ENCODE measurements around the gene CD63. TPM values are rescaled to one million over a fixed set of nuclear protein-coding genes. Genes with fewer than 3 reads are reported as not detected.

CD63 gene
- total and polyA plus RNA-seq, 2 of the 13 experiments (the other 11 are each of a cell fraction or from before 2014, with no cell fraction given): 234 to 277 TPM

DNA sequence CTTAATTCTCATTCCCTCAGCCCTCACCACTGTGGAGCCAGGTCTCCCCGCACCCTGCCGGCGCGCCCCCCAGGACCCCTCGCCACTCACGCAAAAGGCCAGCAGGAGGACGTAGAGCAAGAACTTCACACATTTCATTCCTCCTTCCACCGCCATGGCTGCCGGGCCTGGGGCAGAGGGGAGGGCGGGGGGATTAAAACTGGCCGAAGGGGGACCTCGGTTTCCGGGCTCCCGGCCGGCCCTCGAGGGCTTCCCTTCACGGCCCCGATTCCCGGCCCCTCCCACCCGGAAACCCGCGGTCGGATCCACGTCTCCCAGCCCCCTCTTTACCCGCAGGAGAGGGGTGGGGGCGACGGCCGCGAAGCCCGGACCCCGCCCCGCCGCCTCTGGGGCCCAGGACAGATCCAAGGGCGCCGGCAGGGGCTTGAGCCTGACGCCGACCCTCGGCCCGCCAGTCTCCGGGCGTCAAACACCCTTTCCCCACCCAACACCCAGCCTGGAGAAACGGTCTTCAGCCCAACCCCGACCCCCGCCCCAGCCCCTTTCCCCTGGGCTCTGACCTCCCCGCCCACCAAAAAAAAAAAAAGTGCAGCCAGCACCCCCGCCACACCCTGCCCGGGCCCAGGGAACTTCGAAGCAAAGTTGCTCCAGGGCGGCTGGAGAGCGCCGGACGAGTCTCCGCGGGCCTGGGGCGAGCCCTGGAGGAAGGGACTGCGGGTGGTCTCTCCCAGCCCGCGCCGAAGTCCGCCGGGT, 447 bp downstream of the CD63 start:
- intact Hi-C loops (cut with micrococcal nuclease; ENCODE audit: unreplicated experiment) (loop anchor here (2.0 kb wide), 1 partner anchor 48 kb away; a partner anchor contains a TSS), in situ Hi-C loops (cut with HindIII; ENCODE audit: extremely low pct_ligation_motif_present, low pct_unique_long_range_greater_than_20kb) (no loop called here)
- no peak for DNase-seq (ENCODE audit: low spot score)
- no peaks in the 10 kb centered on the region; a peak in 1 of 5 replicates for H3K27me3 ChIP-seq (ENCODE audit: control insufficient read depth in 1 of 2, insufficient read depth in 2 of 2, low read length in 2 of 2)
- H3K27ac ChIP-seq (ENCODE audit: extremely low read length, insufficient read depth, low read length): peak overlapping the region; percentile 79
- ChIA-PET POLR2A (interaction anchor here (0.9 to 2.7 kb wide), 10 partner anchors 9 to 376 kb away, joined by 3 to 38 read pairs (median 14); partner anchors contain the start of genes BLOC1S1, DNAJC14, ORMDL2 and PA2G4), CTCF (ENCODE audit: low intra/inter-chr PET ratio, low total read pairs) (no interaction called here)
- no peak overlapping the region for H2AFZ ChIP-seq (ENCODE audit: low read length)
- peaks cover 10 to 25% of the 10 kb centered on the region in 2 experiments; a peak in 4 of 5 replicates for H3K36me3 ChIP-seq (replicated peaks in 1 of 2; ENCODE audit: control insufficient read depth in 1 of 2, insufficient read depth in 2 of 2, low read length in 2 of 2)
- no TSS peak for BruUV-seq (replicated peaks)
- peak overlapping the region; percentile 85 for H3K9ac ChIP-seq (ENCODE audit: insufficient read depth, low read depth, low read length)
- 0 out of 2 replicates have a peak, but pooled peaks cover 8% of the 10 kb centered on the region for H4K20me1 ChIP-seq (ENCODE audit: insufficient read depth, low read length)
- no peaks in the 10 kb centered on the region for H3K9me3 ChIP-seq (ENCODE audit: low read length)
- H3K4me2 ChIP-seq (ENCODE audit: low read depth, low read length): peak overlapping the region; percentile 98
- H3K4me3 ChIP-seq (replicated peaks in 1 of 3; ENCODE audit: insufficient read depth in 1 of 3, low read depth in 2 of 3, low read length in 3 of 3): peak overlapping the region; percentile 84 to 89 (median 84)
- peaks cover 12% of the 10 kb centered on the region for H3K79me2 ChIP-seq (ENCODE audit: insufficient read depth, low read length)
- peaks cover 46% of the 10 kb centered on the region for H3K4me1 ChIP-seq (ENCODE audit: insufficient read depth, low read length)
- ATAC-seq: peak; percentile 32
- FAIRE-seq: no peak
- 0% methylated on average over 17 of the region's 61 CpGs for WGBS (ENCODE audit: low lambda C conversion rate)
- TF ChIP-seq EED (CRISPR knock-in tag; IDR thresholded peaks at IDR 0.05) (no peak), TEAD2 (CRISPR knock-in tag; IDR thresholded peaks at IDR 0.05) (no peak), ZNF672 (CRISPR knock-in tag; IDR thresholded peaks at IDR 0.05) (no peak), ZNF549 (CRISPR knock-in tag; IDR thresholded peaks at IDR 0.05) (no peak), RAD21 (CRISPR knock-in tag; IDR thresholded peaks at IDR 0.05) (no peak), GATA4 (IDR thresholded peaks at IDR 0.05; ENCODE audit: borderline replicate concordance, low read depth) (no peak), ZNF337 (CRISPR knock-in tag; IDR thresholded peaks at IDR 0.05; ENCODE audit: borderline replicate concordance, low read depth) (no peak), RBFOX2 (IDR thresholded peaks at IDR 0.05; ENCODE audit: low read depth, low read length) (peak; percentile 70; the same call in 1 of the 2 replicates), SP4 (CRISPR knock-in tag; IDR thresholded peaks at IDR 0.05) (peak; percentile 27; the same call in 1 of the 2 replicates), BRD4 (CRISPR knock-in tag; IDR thresholded peaks at IDR 0.05) (no peak), KDM2A (CRISPR knock-in tag; IDR thresholded peaks at IDR 0.05; ENCODE audit: borderline replicate concordance, low read depth) (peak; percentile 28; the same call in 1 of the 2 replicates), HNRNPL (IDR thresholded peaks at IDR 0.05; ENCODE audit: low read depth, low read length) (no peak), ZNF781 (CRISPR knock-in tag; IDR thresholded peaks at IDR 0.05; ENCODE audit: borderline replicate concordance, not compliant biosample characterization) (no peak), ARID2 (CRISPR knock-in tag; IDR thresholded peaks at IDR 0.05; ENCODE audit: borderline replicate concordance) (peak; percentile 28; the same call in 1 of the 2 replicates), SOX6 (IDR thresholded peaks at IDR 0.05) (no peak), SOX6 (CRISPR knock-in tag; IDR thresholded peaks at IDR 0.05) (peak; percentile 31; the same call in 1 of the 2 replicates), KLF6 (CRISPR knock-in tag; IDR thresholded peaks at IDR 0.05) (no peak)
- TF ChIP-seq, protein P1, sequence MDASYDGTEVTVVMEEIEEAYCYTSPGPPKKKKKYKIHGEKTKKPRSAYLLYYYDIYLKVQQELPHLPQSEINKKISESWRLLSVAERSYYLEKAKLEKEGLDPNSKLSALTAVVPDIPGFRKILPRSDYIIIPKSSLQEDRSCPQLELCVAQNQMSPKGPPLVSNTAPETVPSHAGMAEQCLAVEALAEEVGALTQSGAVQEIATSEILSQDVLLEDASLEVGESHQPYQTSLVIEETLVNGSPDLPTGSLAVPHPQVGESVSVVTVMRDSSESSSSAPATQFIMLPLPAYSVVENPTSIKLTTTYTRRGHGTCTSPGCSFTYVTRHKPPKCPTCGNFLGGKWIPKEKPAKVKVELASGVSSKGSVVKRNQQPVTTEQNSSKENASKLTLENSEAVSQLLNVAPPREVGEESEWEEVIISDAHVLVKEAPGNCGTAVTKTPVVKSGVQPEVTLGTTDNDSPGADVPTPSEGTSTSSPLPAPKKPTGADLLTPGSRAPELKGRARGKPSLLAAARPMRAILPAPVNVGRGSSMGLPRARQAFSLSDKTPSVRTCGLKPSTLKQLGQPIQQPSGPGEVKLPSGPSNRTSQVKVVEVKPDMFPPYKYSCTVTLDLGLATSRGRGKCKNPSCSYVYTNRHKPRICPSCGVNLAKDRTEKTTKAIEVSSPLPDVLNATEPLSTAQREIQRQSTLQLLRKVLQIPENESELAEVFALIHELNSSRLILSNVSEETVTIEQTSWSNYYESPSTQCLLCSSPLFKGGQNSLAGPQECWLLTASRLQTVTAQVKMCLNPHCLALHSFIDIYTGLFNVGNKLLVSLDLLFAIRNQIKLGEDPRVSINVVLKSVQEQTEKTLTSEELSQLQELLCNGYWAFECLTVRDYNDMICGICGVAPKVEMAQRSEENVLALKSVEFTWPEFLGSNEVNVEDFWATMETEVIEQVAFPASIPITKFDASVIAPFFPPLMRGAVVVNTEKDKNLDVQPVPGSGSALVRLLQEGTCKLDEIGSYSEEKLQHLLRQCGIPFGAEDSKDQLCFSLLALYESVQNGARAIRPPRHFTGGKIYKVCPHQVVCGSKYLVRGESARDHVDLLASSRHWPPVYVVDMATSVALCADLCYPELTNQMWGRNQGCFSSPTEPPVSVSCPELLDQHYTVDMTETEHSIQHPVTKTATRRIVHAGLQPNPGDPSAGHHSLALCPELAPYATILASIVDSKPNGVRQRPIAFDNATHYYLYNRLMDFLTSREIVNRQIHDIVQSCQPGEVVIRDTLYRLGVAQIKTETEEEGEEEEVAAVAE (CRISPR knock-in tag; IDR thresholded peaks at IDR 0.05; ENCODE audit: borderline replicate concordance): no peak
- TF ChIP-seq, protein P2, sequence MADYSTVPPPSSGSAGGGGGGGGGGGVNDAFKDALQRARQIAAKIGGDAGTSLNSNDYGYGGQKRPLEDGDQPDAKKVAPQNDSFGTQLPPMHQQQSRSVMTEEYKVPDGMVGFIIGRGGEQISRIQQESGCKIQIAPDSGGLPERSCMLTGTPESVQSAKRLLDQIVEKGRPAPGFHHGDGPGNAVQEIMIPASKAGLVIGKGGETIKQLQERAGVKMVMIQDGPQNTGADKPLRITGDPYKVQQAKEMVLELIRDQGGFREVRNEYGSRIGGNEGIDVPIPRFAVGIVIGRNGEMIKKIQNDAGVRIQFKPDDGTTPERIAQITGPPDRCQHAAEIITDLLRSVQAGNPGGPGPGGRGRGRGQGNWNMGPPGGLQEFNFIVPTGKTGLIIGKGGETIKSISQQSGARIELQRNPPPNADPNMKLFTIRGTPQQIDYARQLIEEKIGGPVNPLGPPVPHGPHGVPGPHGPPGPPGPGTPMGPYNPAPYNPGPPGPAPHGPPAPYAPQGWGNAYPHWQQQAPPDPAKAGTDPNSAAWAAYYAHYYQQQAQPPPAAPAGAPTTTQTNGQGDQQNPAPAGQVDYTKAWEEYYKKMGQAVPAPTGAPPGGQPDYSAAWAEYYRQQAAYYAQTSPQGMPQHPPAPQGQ (CRISPR knock-in tag; IDR thresholded peaks at IDR 0.05; ENCODE audit: borderline replicate concordance): no peak

Data from HepG2 (cell line).